T-helper 2 cell (primary cell): ENCODE measurements around the gene MYO7B.

Source experiments
- DNase-seq, 5 experiments: peaks; one replicate each; pipeline versions ENCODE4 v3.0.0 to v3.0.0-alpha.2; 2012 to 2022

MYO7B gene

DNA sequence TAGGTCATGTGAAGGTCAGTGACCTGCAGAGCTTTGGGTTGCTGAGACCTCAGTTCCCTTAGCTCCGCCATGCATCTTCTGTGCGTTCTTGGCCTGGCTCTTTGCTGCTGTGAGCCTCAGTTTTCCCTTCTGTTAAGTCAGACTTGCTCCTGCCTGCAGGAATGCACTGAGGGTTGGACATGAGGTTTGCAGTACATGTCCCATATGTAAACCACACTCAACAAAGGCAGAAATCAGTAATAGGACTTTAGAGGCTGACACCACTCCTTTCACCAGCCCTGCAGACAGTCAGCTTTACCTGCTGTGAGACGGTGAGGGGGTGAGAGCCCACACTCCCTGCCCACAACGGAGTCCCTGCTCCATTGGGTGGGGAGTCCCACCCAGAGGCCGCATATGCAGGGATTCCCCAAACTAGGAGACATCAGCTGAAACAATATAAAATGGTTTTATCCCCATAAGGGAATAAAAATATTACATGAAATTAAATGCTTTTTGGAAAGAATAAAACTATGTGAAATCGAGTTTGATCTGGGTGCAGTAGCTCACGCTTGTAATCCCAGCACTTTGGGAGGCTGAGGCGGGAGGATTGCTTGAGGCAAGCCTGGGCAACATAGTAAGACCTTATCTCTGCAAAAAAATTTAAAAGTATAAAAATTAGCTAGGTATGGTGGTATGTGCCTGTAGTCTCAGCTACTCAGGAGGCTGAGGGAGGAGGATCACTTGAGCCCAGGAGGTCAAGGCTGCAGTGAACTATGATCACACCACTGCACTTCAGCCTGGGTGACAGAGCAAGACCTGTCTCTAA lies 55.1 kb downstream of the MYO7B start:
- no peak for DNase-seq

GRCh38 chr2:127591221-127591923 lies 55.9 kb downstream of the MYO7B start:
- DNase-seq, result peak in 3 of 5 experiments; percentile 36 to 56 (median 48)

- DNase-seq, result no peak
These were observed 57.3 kb downstream of the MYO7B start for GRCh38 chr2:127592761-127593227.

- DNase-seq, result no peak
These were observed 58.0 kb downstream of the MYO7B start for GRCh38 chr2:127593228-127594115.

DNA sequence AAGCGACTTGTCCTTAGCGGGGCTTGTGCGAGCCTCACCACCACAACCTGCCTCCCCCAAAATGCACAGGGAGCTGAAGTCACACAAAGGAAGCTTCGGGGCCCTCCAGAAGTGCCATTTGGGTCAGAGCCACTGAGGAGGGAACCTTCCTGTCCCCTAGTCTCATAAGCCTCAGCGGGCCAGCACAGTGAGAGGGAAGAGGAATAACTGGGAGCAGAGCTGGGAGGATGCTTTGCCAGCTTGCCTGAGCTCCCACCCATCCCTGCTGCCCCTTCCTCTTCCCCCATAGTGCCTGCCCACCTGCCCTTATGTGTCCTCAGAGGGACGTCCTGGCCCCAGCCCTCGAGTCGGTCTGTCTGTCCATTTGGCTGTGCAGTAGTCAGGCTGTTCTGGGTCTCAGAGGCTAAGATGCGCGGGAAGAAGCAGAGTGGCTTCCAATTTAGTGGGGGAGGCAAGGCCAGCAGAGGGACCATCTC lies 58.7 kb downstream of the MYO7B start:
- no peak for DNase-seq

DNA sequence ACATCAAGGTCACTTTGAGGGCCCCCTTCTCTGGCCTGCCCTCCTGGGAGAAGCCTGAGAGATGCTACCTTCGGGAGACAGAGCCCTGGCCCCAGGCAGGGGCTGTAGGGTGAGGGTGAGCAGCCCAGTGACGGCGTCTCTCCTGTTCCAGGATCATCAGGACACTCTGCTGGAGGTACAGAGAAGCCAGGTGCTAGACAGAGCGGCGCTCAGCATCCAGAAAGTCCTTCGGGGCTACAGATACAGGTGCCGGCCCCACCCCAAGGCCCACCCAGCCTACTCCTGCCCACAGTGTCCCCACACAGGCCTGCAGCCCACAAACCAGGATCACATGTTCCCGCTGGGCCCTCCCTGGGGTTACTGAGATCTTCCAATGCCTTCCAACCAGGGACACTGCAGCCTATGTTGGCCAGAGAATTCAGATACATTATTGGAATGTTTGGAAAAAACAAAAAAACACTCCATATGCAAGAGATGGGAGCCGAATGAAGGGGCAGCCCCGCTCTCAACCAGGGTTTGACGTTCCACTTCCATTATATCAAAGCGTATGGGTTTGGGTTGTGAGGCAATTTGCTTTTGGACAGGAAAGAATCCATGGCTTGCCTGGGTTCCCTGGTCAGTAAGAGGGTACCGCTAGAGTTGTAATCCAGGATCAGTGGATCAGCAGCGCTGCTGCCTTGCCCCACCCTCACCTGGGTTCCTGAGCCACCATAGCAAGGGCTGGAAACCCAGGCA lies 61.0 kb downstream of the MYO7B start:
- no peak for DNase-seq

DNA sequence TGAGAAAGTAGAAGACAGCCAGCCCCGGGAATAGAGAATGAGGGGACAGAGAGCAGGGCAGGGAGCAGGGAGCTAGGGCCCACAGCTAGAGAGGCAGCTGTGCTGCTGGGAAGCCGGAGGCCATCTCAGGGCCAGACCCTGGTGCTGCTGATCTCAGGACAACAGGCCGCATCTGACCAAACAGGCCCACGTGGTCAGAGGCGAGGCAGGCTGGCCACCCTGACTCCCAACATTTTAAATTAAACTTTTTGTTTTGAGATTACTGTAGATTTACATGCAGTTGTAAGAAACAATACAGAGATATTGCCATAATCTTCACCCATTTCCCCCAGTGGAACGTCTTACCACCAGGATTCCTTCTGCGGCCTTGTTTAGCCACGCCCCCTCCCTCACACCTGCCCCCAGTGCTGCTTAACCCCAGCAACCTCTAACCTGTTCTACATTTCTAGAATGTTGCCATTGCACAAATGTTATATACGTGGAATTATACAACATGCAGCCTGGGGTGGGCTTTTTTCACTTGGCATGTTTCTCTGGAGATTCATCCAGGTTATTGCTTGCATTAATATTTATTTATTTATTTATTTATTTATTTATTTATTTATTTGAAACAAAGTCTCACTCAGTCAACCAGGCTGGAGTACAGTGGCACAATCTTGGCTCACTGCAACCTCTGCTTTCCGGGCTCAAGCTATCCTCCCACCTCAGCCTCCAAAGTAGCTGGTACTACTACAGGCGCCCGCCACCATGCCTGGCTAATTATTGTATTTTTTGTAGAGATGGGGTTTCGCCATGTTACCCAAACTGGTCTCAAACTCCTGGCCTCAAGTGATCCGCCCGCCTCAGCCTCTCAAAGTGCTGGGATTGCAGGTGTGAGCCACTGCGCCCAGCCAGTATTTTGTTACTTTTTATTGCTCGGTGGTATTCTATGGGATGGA lies 61.8 kb downstream of the MYO7B start:
- DNase-seq, result no peak

GRCh38 chr2:127597984-127598380 lies 62.5 kb downstream of the MYO7B start:
- DNase-seq, result peak in 1 of 5 experiments; percentile 20

- no peak for DNase-seq
These were observed 63.2 kb downstream of the MYO7B start for GRCh38 chr2:127598711-127599110.

- DNase-seq, result no peak
These were observed 63.7 kb downstream of the MYO7B start for GRCh38 chr2:127599211-127599610.

DNA sequence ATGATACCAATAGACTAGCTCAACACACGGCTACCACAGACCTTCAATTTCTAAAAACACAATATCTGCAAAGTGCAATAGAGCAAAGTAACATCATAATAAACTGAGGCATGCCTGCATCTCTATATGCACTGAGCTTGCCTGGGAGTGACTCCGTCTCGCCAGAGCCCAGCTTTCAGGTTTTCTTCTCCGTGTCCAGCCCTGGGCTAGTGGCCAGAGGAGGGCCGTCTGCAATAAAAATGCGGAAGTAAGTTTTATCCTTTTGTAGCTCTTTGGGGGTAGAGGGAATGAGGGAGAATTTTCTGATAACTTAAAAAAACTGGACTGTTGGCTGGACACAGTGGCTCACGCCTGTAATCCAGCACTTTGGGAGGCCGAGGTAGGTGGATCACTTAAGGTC lies 69.5 kb downstream of the MYO7B start:
- DNase-seq, result no peak

DNA sequence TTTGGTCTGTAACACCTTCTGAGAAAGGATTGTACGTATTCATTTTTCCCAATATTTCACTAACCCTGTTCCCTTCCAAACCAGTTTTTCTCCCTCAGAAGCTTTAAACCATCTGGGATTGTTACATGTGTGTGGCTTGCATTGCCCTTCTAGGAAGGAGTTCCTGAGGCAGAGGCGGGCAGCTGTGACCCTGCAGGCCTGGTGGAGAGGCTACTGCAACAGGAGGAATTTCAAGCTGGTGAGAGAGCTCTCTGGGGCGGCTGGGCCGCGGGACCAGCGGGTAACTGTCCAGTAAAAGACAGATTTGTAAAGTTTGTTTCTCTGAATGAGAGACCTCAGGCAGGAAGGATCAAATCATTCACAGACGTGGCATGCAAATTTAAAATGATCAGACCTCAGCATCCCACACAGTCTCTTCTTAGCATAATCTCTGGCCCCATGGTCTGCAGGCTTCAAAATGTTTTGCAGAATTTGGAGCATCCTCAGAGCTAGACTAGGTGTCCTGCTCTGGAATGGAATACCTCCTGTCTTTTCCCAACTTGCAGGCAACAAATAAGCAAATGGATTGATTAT lies 70.3 kb downstream of the MYO7B start:
- DNase-seq, result no peak

- DNase-seq, result no peak
These were observed 71.3 kb downstream of the MYO7B start for GRCh38 chr2:127606625-127607398.

DNA sequence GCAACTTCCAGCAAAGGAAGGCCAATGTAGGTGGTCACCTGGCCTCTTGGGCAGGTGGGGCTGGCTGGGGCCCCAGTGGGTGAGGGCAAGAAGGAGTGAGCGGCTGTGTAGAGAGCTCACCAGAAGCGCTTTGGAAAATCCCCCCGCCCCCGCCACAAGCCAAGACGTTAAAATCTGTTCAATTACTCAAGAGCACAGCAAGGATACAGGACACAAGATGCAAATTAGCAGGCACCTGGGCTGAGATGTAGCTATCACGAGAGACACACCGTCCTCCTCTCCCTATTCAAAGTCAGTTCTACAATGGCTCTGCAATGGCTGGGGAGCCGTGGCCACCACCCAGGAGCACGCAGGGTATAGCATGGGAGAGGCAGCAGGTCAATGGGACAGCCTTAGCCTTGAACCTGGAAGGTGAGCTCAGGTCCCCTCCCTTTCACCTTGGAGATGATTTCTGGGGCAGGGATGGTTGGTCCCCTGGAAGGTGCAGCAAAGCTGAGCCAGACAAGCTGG lies 72.0 kb downstream of the MYO7B start:
- no peak for DNase-seq

GRCh38 chr2:127608061-127609030 lies 72.9 kb downstream of the MYO7B start:
- DNase-seq, result no peak

DNA sequence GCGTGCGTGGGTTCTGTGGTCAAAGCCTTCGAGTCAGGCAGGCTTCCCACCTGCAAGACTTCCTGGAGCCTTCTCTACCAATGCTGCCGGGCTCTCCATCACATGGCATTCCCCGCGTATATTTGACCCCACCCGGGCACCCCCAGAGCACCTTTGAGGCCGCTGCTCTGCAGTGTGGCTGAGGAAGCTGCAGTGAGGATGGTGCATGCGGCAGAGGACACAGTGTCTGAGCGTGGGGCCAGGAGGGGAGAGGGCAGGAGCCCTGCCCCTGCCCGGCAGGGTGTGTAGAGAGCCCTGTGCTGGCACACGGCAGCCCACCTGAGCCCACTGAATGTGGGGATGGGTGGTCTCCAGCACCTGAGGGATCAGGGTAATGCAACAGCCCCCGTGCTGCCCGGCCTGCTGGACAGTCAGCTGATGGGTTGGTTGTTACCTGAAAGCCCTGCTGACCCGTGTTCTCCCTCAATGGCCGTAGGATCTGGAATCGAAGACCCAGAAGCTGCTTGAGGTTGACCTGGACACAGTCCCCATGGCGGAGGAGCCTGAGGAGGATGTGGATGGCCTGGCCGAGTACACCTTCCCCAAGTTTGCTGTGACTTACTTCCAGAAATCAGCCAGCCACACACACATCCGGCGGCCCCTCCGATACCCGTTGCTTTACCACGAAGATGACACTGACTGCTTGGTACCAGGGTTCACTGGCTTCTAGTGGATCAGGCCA lies 73.7 kb downstream of the MYO7B start:
- no peak for DNase-seq

- DNase-seq, result no peak
These were observed 74.3 kb downstream of the MYO7B start for GRCh38 chr2:127609818-127610217.

GRCh38 chr2:127610561-127610960 lies 75.1 kb downstream of the MYO7B start:
- no peak for DNase-seq
